Activated naive CD8-positive, alpha-beta T cell treated with anti-CD3 and anti-CD28 coated beads, Interleukin-2, amount 50 U/mL, for 24 hours (primary cell): ENCODE data around the gene SCGN.

ENCODE experiments used
- ATAC-seq: fragments of 150-1000 bp; cut with Tn5 transposase; one replicate; pipeline ENCODE4 v1.10.0; 2021
- DNase-seq: peaks from one replicate; pipeline ENCODE4 v3.0.0; 2021
- H3K27ac Mint-ChIP-seq: one replicate; pipeline ENCODE4 v1.8.0; 2021; ENCODE audit warnings: mild to moderate bottlenecking, mixed read lengths
- H3K27me3 Mint-ChIP-seq: one replicate; pipeline ENCODE4 v1.8.0; 2021; ENCODE audit warnings: mixed read lengths
- H3K36me3 Mint-ChIP-seq: one replicate; pipeline ENCODE4 v1.8.0; 2021; ENCODE audit warnings: low read depth, mixed read lengths
- H3K4me1 Mint-ChIP-seq: one replicate; pipeline ENCODE4 v1.8.0; 2021; ENCODE audit warnings: mixed read lengths
- H3K4me3 Mint-ChIP-seq: one replicate; pipeline ENCODE4 v1.8.0; 2021; ENCODE audit warnings: mild to moderate bottlenecking, moderate library complexity, mixed read lengths
- H3K9me3 Mint-ChIP-seq: one replicate; pipeline ENCODE4 v1.8.0; 2021; ENCODE audit warnings: mixed read lengths

The SCGN gene

DNA sequence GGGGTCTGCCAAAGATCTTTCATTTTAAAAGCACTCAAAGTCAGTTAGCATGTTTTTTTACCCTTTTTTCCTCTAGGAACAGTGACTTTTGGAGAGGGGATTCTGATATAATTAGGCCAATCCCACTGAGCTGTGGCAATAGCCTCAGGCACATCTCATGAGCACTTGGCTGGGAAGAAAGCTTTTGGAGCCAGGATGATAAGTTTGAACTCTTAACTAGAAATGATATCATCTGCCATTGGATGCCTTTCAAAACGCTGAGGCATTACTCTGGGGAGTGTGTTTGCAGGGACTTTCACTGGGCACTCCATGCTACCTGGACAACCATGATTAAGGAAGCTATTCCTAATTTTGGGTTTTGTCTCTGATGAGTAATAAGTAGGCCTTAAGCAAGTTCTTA lies 3.7 kb downstream of the SCGN start:
- Mint-ChIP-seq H3K9me3 (no peaks in the 10 kb centered on the region), H3K4me3 (no peak overlapping the region), H3K27me3 (peaks cover 51% of the 10 kb centered on the region), H3K27ac (no peak overlapping the region), H3K4me1 (no peaks in the 10 kb centered on the region), H3K36me3 (no peaks in the 10 kb centered on the region)
- DNase-seq: no peak
- no peak for ATAC-seq

- Mint-ChIP-seq H3K4me3 (no peak overlapping the region), H3K27me3 (peaks cover 38% of the 10 kb centered on the region), H3K27ac (no peak overlapping the region), H3K4me1 (no peaks in the 10 kb centered on the region), H3K9me3 (no peaks in the 10 kb centered on the region), H3K36me3 (no peaks in the 10 kb centered on the region)
- ATAC-seq (no peak), DNase-seq (no peak)
Measured at GRCh38 chr6:25659633-25660368, 7.8 kb downstream of the SCGN start.

GRCh38 chr6:25660512-25660911 lies 8.5 kb downstream of the SCGN start:
- ATAC-seq: peak; percentile 97
- no peaks in the 10 kb centered on the region for H3K36me3 Mint-ChIP-seq
- DNase-seq: peak; percentile 14
- no peaks in the 10 kb centered on the region for H3K4me1 Mint-ChIP-seq
- no peaks in the 10 kb centered on the region for H3K9me3 Mint-ChIP-seq
- no peak overlapping the region for H3K4me3 Mint-ChIP-seq
- no peak overlapping the region for H3K27ac Mint-ChIP-seq
- peaks cover 36% of the 10 kb centered on the region for H3K27me3 Mint-ChIP-seq

DNA sequence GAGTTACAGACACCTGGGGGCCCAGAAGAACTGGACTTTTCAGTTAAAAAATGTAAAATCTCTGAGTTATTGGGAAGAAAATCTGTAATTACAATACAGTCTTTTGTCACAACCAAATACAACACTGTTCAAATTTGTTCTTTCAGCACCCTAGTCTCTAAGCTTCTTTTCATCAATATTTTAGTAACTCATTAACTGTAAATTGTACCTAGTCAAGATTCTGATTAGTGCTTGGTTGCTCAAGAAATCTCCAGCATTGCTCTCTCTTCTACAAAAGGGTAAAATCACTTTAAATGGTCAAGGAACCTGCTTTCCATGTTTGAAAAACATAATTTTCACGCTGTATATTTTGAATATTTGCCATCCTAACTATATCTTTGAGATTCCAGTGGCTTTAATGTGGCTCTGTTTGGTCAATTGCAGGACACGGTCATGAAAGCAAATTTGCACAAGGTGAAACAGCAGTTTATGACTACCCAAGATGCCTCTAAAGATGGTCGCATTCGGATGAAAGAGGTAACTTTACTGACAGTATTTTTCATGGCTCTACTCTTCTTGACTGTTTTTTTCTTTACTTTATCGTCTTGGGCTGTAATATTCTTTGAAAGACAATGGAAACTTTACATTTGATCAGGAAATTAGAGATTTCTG lies 9.2 kb downstream of the SCGN start:
- no peak for ATAC-seq
- Mint-ChIP-seq H3K9me3 (no peaks in the 10 kb centered on the region), H3K36me3 (no peaks in the 10 kb centered on the region), H3K27me3 (peaks cover 36% of the 10 kb centered on the region), H3K4me1 (no peaks in the 10 kb centered on the region), H3K4me3 (no peak overlapping the region), H3K27ac (no peak overlapping the region)
- no peak for DNase-seq

GRCh38 chr6:25665455-25665854 lies 13.4 kb downstream of the SCGN start:
- no peaks in the 10 kb centered on the region for H3K4me1 Mint-ChIP-seq
- ATAC-seq (no peak), DNase-seq (no peak)
- no peaks in the 10 kb centered on the region for H3K36me3 Mint-ChIP-seq
- H3K27me3 Mint-ChIP-seq: peaks cover 28% of the 10 kb centered on the region
- H3K4me3 Mint-ChIP-seq: no peak overlapping the region
- no peaks in the 10 kb centered on the region for H3K9me3 Mint-ChIP-seq
- no peak overlapping the region for H3K27ac Mint-ChIP-seq

- Mint-ChIP-seq H3K27me3 (peaks cover 18% of the 10 kb centered on the region), H3K27ac (no peak overlapping the region), H3K4me3 (no peak overlapping the region), H3K9me3 (no peaks in the 10 kb centered on the region), H3K4me1 (peaks cover 7% of the 10 kb centered on the region), H3K36me3 (no peaks in the 10 kb centered on the region)
- ATAC-seq (no peak), DNase-seq (no peak)
Measured at GRCh38 chr6:25669413-25669812, 17.4 kb downstream of the SCGN start.

- no peak for ATAC-seq
- no peak for DNase-seq
- no peaks in the 10 kb centered on the region for H3K9me3 Mint-ChIP-seq
- H3K4me3 Mint-ChIP-seq: no peak overlapping the region
- H3K36me3 Mint-ChIP-seq: no peaks in the 10 kb centered on the region
- peaks cover 7% of the 10 kb centered on the region for H3K4me1 Mint-ChIP-seq
- no peak overlapping the region for H3K27ac Mint-ChIP-seq
- H3K27me3 Mint-ChIP-seq: peaks cover 11% of the 10 kb centered on the region
Measured at GRCh38 chr6:25670208-25670607, 18.2 kb downstream of the SCGN start.

DNA sequence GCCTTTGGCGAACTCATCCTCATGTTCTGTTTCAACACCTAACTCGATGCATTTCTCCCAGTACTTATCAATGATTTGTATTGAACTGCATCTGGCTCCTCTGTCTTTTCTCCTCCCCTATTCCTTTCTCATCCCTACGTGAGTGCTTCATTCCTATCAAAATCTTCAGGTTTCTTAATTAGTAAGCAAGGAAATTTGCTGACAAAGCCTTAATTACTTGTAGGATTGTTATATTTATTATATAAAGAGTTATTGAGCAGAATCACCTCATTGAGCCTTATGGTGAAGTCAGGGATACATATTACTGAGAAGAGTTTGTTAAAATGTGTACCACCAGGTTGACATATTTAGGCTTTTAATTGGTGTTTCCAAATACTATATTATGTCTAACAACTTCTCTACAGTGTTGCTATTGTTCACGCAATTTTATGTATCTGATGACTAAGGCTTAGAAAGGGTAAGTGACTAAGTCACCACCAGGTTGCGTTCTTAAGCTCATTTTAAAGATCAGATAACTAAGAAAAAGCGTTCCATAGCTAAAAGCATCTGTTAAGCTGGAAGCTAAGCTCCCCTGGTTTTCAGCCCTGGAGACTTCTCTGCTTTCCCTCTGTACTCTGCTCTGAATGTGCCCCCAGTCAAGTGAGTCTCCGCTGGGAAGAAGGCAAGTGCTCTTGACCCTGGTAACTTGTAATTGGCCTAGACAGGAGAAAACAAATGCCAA lies 18.9 kb downstream of the SCGN start:
- ATAC-seq: peak; percentile 68
- Mint-ChIP-seq H3K27ac (peak overlapping the region; percentile 19), H3K36me3 (no peaks in the 10 kb centered on the region), H3K27me3 (peaks cover 10% of the 10 kb centered on the region), H3K4me3 (no peak overlapping the region), H3K4me1 (peaks cover 7% of the 10 kb centered on the region), H3K9me3 (no peaks in the 10 kb centered on the region)
- no peak for DNase-seq

DNA sequence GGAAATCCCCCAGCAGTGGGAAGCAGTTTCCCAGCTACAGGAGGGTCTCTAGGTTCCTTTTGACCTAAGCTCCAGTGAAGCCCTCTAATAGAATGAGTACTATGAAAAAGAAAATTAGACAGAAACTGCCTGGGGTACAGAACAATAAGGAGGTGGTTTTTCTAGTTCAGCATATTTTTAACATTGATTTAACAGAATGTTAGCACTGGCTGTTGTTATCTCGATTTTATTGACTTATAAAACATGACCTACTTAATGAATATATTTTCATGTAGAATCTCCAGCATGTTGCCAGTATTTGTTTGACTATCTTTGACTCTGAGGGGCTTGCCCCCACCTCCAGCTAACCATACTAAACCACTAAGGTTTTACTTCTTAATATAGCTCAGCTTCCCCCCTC lies 19.6 kb downstream of the SCGN start:
- Mint-ChIP-seq H3K36me3 (no peaks in the 10 kb centered on the region), H3K27me3 (peaks cover 10% of the 10 kb centered on the region), H3K4me3 (no peak overlapping the region), H3K9me3 (no peaks in the 10 kb centered on the region), H3K4me1 (peaks cover 7% of the 10 kb centered on the region), H3K27ac (peak overlapping the region; percentile 19)
- DNase-seq: no peak
- ATAC-seq: no peak

DNA sequence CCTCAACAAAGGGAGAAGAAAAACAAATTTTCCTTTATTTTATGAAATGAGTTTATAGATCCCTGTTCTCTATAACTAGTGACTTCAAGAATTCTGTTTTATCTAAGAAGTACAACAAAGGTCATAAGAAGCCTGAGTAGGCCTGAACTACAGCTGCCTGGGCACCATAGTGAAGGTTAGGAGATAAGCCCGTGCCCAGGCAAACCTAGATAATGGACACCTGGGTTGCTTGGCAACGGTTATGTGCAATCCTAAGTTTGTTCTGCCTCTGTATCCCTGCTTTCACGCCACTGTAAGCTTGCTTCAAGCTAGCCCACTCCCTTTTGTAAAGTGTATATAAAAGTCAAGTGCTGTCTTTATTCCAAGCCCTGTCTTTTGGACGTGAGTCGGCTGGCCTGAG lies 23.2 kb downstream of the SCGN start:
- Mint-ChIP-seq H3K9me3 (no peaks in the 10 kb centered on the region), H3K4me3 (no peak overlapping the region), H3K4me1 (peaks cover 7% of the 10 kb centered on the region), H3K27ac (no peak overlapping the region), H3K36me3 (no peaks in the 10 kb centered on the region), H3K27me3 (peaks cover 11% of the 10 kb centered on the region)
- DNase-seq (no peak), ATAC-seq (no peak)

DNA sequence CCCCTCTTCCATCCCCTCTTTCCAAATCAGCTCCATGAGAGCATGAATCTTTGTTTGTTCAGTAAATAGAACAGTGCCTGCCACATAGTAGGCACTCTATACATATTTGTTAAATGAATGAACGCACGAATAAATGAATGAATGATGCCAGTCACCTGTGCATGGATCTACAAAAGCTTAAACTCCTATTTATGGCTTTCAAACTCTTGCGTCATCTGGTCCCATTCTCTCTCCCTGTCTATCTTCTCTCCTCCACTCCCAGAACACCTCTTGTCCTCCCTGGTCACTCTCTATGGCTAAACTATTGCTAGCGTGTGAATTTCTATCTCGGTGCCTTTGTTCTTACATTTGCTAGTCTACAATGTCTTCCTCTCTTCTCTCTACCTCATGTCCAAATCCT lies 24.8 kb downstream of the SCGN start:
- Mint-ChIP-seq H3K4me3 (no peak overlapping the region), H3K27ac (no peak overlapping the region), H3K9me3 (no peaks in the 10 kb centered on the region), H3K4me1 (peaks cover under 1% of the 10 kb centered on the region), H3K27me3 (peaks cover 13% of the 10 kb centered on the region), H3K36me3 (no peaks in the 10 kb centered on the region)
- ATAC-seq: no peak
- DNase-seq: no peak

GRCh38 chr6:25681848-25682247 lies 29.8 kb downstream of the SCGN start:
- Mint-ChIP-seq H3K27me3 (peaks cover 17% of the 10 kb centered on the region), H3K4me3 (no peak overlapping the region), H3K27ac (no peak overlapping the region), H3K4me1 (no peaks in the 10 kb centered on the region), H3K36me3 (no peaks in the 10 kb centered on the region), H3K9me3 (no peaks in the 10 kb centered on the region)
- ATAC-seq: no peak
- no peak for DNase-seq

GRCh38 chr6:25682324-25682723 lies 30.3 kb downstream of the SCGN start:
- no peaks in the 10 kb centered on the region for H3K9me3 Mint-ChIP-seq
- no peak for ATAC-seq
- H3K27ac Mint-ChIP-seq: no peak overlapping the region
- no peaks in the 10 kb centered on the region for H3K4me1 Mint-ChIP-seq
- H3K36me3 Mint-ChIP-seq: no peaks in the 10 kb centered on the region
- H3K27me3 Mint-ChIP-seq: peaks cover 17% of the 10 kb centered on the region
- DNase-seq: no peak
- H3K4me3 Mint-ChIP-seq: no peak overlapping the region

DNA sequence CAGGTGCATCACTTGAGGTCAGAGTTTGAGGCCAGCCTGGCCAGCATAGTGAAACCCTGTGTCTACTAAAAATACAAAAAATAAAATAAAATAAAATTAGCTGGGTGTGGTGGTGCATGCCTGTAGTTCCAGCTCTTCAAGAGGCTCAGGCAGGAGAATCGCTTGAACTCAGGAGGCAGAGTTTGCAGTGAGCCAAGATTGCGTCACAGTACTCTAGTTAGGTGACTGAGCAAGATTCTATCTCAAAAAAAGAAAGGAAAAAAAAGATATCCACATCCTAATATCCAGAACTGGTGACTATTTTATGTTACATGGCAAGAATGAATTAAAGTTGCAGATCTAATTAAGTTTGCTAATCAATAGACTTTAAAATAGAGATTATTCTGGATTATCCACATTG lies 32.5 kb downstream of the SCGN start:
- Mint-ChIP-seq H3K4me3 (no peak overlapping the region), H3K4me1 (no peaks in the 10 kb centered on the region), H3K9me3 (no peaks in the 10 kb centered on the region), H3K27ac (no peak overlapping the region), H3K36me3 (no peaks in the 10 kb centered on the region), H3K27me3 (peaks cover 25% of the 10 kb centered on the region)
- ATAC-seq: no peak
- DNase-seq: no peak

GRCh38 chr6:25685251-25685650 lies 33.2 kb downstream of the SCGN start:
- Mint-ChIP-seq H3K4me3 (no peak overlapping the region), H3K27ac (no peak overlapping the region), H3K9me3 (no peaks in the 10 kb centered on the region), H3K27me3 (peaks cover 23% of the 10 kb centered on the region), H3K4me1 (no peaks in the 10 kb centered on the region), H3K36me3 (no peaks in the 10 kb centered on the region)
- DNase-seq (no peak), ATAC-seq (no peak)
